GM18951 (cell line): Measurements from ENCODE around the gene EYS.
"Not testable (repeated sequence)": the region's sequence is repeated elsewhere in the genome, so short reads cannot be mapped to it uniquely, and the experiment has no call there.

Source experiments
- POLR2A ChIP-seq: IDR thresholded peaks from 4 replicates; pipeline ENCODE4 v1.6.1; 2011; ENCODE audit warnings: mild to moderate bottlenecking; ENCODE audit not compliant: insufficient read length, insufficient read depth; ENCODE audit errors: extremely low read depth
- in situ Hi-C: fragments of 300-500 bp; cut with MboI; formaldehyde crosslinking; loops from one replicate; pipeline ENCODE4 v1.12.0; 2022; ENCODE audit warnings: low sequenced_read_pairs, mixed read lengths, inconsistent platforms; ENCODE audit not compliant: unreplicated experiment

Gene EYS

DNA sequence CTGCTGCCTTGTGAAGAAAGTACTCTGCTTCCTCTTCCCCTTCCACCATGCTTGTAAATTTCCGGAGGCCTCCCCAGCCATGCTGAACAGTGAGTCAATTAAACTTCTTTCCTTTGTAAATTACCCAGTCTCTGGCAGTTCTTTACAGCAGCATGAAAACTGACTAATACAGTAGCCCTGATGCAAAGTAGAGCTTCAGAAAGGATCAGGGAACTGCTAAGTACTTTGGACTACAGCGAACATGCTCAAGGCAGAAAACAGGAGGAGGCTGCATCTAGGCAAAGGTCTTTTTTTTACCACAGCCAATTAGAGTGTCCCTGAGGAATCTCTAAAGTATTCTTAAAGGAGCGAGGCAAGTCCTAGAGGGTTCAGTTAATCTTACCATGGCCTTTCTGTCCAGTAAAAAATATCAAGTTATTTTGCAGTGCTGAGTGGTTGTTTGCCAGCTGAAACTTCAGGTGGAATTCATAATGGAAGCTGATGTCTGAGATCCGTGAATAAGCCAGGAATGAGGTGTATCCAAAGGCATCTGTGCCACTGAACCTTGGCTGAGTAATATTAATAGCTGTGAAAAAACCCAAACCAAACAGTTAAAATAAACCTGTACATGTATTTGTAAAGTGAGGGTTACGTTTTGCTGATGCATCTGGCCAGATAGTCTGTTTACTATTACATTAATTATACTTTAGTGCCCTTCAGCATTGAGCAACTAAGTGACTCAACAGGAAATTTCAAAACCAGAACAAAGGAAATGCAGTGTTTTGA lies 1901.0 kb downstream of the EYS start:
- in situ Hi-C loops = no loop called here
- no peak for TF ChIP-seq POLR2A

DNA sequence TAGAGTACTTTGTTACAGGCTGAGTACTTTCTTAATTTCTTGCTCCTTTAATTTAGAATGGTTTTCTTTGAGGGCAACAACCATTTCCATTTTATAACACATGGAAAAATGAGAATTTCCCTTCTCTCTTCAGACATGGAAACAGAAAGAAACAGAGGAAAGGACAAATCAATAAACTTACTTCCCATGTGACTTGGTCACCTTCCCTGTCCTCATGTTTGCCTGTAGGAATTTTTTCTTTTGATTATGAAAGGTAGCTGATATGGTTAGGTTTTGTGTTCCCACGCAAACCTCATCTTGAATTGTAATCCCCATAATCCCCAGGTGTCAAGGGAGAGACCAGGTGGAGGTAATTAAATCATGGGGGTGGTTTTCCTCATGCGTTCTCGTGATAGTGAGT lies 1901.7 kb downstream of the EYS start:
- TF ChIP-seq POLR2A = no peak
- in situ Hi-C loops = no loop called here

DNA sequence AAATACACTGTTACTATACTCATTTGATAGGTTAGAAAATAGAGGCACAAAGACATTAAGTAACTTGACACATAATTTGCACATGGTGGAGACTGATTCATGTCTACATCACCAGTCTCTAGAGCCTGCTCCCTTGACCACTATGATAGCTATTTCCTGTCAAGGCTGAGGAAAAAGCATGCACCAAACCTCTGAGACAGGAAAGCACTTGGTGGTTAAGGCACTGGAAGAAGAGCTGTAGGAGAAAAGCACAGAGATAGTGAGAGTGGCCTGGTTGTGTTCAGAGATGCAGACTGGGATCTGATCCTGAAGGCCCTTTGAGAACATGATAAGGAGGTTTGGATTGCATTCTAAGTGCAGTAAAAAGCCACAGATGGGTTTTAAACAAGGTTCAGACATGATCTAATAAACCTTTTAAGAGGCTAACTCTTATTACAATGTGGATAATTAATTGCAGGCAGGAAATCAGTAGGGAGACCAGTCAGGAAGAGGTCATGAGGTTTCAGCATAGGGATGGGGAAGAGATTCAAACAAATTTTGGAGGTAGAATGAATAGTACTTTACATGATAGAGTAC lies 1902.6 kb downstream of the EYS start:
- TF ChIP-seq POLR2A = no peak
- in situ Hi-C loops = no loop called here

DNA sequence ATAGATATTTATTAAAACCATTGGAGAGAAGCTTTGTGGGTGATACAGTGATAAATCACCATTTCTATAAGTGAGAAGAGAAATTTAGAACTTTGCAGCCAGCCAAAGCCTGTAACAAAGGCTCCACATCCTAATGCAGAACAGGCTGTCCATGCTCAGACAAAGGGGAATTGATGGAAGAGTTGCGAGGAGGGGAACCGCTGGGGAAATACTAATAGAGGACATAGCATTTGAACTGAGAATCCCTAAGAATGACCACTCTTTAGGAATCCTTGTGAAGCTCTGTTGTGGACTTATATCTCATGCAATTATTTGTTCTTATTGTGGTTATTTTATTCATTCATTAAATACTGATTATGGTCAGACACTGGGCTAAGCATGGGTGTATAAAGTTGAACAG lies 1903.7 kb downstream of the EYS start:
- in situ Hi-C loops = no loop called here
- TF ChIP-seq POLR2A = no peak

DNA sequence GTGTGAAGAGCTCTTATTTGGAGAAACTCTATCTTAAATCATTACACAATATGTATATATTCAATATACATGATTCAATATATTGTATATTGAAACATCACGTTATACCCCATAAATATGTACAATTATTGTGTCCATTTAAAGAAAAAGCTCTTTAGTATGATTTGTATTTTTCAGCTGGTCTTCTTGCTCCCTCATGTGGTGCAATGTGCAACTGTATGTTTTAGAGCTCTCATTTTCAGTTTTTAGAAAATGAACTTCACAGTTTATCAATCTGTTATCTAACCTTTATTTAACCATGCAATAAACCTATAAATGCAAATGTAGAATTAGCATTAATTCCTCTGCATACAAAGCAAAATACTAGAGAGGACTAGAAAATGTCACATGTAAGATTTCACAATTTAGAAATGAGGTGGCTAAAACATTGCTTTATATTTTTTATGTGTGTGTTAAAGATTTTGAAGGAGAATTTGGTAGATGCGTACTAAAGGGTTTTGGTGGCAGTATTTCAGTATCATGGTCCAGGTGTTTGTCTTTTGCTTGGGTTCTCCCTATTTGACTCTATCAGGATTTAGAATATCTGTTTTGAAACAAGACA lies 1904.3 kb downstream of the EYS start:
- no peak for TF ChIP-seq POLR2A
- in situ Hi-C loops = no loop called here

DNA sequence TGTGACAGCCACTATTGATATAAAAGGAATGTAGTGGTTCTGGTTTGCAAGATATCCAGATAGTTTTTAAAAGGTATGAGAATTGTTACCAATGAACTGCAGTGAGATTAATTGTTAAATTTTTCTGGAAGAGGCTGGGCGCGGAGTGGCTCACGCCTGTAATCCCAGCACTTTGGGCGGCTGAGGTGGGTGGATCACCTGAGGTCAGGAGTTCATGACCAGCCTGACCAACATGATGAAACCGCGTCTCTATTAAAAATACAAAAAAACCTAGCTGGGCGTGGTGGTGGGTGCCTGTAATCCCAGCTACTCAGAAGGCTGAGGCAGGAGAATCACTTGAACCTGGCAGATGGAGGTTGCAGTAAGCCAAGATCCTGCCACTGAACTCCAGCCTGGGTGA lies 1906.6 kb downstream of the EYS start:
- in situ Hi-C loops = not testable (repeated sequence)

DNA sequence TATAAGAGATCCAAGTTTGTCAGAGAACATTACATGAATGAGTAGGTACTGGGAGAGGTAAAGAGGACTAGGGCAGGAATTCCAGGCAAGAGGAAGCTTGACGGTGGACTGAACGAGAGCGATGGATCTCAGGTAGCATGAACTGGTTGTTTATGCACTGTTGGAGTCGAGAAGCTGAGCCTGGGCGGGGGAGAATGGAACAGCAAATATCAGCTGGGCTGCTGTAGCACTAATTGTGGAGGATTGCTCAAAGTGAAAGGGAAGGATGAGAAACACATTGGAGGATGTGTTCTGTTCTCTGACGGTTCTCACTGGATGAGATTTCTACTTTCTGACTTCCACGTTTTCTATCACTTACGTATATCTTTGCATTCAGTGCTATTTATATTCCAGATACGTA lies 1907.2 kb downstream of the EYS start:
- in situ Hi-C loops = loop anchor here (25.0 kb wide), 1 partner anchor 463 kb away; no protein-coding TSS in a partner anchor

DNA sequence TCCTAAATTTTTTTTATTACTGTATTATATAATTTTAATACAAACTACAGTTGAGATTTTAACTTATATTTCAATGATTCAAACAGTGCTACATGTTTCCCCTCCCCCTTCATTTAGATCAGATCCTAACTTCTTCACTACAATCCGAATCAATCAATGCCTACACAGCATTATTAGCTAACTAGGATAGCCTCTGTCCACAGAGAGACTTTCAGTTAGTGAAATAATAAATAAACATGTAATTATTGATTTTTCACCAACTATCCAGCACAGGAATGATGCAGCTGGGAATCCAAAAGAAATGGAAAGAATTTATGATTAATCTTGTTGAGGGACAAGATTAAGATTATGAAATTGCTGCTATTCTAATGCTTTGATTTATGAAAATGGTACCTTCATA lies 1907.7 kb downstream of the EYS start:
- TF ChIP-seq POLR2A = no peak
- in situ Hi-C loops = loop anchor here (25.0 kb wide), 1 partner anchor 462 kb away; no protein-coding TSS in a partner anchor

More for the DNA sequence above, 1907.2 kb downstream of the EYS start:
- TF ChIP-seq POLR2A = no peak

DNA sequence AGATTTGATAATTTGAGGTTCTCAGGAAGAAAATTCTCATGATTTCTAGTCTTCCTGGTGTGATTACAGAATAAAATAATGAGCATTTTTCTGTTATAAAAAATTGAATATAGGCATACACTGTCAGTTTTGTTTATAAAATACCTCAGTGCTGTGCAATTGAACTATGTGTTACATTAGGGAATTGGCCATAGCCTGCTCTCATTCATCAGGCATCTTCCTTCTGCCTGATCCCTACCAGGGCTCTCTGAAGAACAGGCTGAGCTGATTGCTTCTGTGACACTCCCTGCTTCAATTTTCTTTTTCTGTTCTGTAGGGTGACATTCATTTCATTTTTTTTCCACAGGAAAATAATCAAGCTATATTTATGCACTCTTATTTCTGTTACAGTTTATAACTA lies 1908.6 kb downstream of the EYS start:
- no peak for TF ChIP-seq POLR2A
- in situ Hi-C loops = loop anchor here (25.0 kb wide), 1 partner anchor 461 kb away; no protein-coding TSS in a partner anchor

DNA sequence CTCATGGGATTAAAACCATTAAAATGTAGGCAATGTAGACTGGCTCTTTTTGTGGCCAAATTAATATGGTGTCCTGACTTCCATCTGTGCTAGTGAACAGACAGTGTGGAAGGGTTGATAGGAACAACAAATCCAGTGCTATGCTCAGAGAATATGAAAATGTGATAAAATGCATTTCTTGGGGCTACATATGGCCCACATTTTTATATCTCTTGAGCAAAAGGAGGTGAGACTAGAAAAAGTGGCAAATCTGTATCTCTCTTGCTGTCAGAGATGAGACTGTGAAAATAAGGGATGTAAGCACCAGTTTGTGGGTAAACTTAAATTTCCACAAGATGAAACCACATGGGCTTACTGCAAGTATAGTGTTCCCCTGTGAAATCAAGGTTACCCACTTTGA lies 1909.3 kb downstream of the EYS start:
- no peak for TF ChIP-seq POLR2A
- in situ Hi-C loops = loop anchor here (25.0 kb wide), 1 partner anchor 460 kb away; no protein-coding TSS in a partner anchor

DNA sequence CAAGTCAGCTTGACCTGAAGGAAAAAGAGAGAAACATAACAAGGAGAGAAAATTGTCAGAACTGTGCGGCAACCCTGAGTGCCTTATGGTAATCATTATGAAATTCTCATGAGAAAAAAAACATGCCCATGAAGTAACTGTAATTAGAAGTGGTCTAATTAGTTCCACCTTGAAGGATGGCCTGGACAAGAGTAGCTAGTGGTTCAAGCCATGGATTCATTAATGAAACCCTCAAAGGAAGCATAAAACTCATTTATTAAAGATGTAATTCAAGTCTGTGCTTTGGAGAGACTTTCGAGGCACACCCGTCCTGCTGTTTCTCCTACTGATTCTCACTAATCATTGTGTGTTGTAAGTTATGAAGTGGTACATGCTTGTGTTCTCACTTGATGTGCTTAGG lies 1911.2 kb downstream of the EYS start:
- no peak for TF ChIP-seq POLR2A
- in situ Hi-C loops = loop anchor here (25.0 kb wide), 1 partner anchor 459 kb away; no protein-coding TSS in a partner anchor

DNA sequence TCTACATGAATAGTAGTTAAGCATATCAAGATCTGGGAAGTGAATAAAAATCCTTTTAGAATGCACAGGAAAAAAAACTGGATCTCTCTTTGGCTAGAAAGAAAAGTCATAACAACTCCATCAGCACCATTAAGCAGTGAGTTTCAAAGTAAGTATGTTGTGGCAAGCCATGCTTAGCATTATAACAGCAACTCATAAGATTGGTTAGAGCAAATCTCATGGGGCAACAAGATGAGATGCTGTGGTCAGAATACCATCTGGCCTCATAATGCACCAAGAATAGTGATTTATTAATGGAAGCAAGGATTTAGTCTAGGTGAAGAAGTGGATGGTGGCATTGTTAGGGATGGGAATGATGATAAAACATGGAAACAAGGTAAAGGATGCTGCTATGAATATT lies 1912.0 kb downstream of the EYS start:
- in situ Hi-C loops = loop anchor here (25.0 kb wide), 1 partner anchor 458 kb away; no protein-coding TSS in a partner anchor

DNA sequence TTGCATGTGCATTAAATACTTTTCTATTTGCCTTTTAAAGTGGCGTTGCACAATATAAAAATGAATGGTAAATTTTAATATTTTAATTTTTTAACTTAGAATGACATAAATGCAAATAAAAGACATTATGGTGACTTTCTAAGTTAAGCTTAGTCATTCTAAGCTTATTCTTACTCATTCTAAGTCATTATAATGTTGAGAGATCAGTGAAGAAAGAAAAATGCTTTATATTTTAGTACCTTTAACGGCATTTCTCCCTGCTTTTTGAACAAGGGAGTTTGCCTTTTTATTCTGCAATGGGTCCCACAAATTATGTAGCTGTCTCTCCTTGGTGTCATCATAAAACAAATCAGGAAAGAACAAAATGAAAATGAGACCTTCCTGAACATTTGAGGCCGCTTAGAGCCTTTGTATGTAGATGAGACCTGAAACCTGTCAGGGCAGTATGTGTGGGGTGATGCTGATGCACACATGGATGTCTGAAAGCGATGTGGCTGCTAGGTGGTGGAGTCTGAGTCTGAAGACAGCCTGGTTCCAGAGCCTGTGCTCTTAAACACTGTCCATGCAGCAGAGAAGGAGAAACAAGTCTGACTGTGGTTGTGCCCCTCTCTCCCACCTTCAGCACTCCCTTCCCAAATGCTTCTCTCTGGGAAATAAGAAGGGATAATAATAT lies 1913.4 kb downstream of the EYS start:
- TF ChIP-seq POLR2A = no peak
- in situ Hi-C loops = loop anchor here (25.0 kb wide), 1 partner anchor 456 kb away; no protein-coding TSS in a partner anchor

More for the DNA sequence above, 1912.0 kb downstream of the EYS start:
- no peak for TF ChIP-seq POLR2A
